Measurements from ENCODE around the gene HHIPL2. TPM values are rescaled to one million over a fixed set of nuclear protein-coding genes. Genes with fewer than 3 reads are reported as not detected.

Gene HHIPL2
- total RNA-seq, 3 donors from 2014 or later (not counting 1 experiment from before 2014, with no cell fraction given): 0.21 to 1.4 TPM; not detected in 1

DNA sequence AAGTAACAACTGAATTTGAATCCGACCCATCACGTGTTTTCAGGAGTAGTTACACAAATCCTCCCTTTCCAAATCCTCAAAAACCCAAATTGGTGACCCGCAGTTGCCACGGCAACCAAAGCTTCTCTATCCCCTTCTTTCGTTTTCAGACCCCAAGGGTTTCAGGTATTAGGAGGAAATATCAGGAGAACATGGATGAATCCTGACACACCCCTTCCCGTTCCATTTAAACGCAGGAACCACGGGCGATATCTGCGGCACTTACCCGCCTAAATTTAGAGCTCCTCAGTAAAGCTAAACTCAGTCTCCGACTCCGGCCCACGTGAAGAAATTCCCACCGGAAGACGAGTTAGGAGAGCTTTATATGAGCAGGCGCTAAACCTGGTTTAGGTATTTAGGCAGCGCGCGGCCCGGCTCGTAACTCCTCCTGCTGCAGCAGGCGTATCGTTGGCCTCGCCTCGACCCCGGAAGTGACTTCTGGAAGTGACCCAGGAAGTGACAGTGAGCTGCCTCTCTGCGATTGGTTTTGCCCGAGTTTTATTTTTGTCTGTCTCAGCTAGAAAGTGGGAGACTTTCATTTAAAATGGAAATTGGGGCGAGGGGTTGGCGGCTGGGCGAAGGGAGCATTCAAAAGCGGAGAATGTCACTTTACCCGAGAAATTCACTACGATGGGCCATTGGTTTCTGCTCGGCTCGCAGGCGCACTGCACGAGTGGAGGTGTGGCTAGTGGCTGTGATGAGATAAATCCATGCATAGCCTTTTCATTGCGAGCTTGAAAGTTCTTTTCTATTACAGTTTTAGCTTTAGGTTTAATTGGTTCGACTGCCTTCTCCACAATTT lies 41.8 kb upstream of the HHIPL2 start, which contains the start of gene TAF1A:
Gene TAF1A, minus strand, starts transcription at position 472 of the 841 bp plus-strand sequence.
- Histone ChIP-seq H3K4me1 (ENCODE audit: control insufficient read depth, insufficient read depth, low read length) (peaks cover 9% of the 10 kb centered on the region), H3K36me3 (ENCODE audit: control insufficient read depth, insufficient read depth, low read length) (peaks cover 6% of the 10 kb centered on the region), H3K9me3 (ENCODE audit: control insufficient read depth, insufficient read depth, low read length) (no peaks in the 10 kb centered on the region), H3K27ac (ENCODE audit: low read length) (peak within 1 kb of the TSS; percentile 80), H3K27me3 (ENCODE audit: control insufficient read depth, insufficient read depth, low read length) (no peaks in the 10 kb centered on the region), H3K4me3 (ENCODE audit: low read length) (peak within 1 kb of the TSS; percentile 74)
- under 1% methylated on average over 41 of the region's 41 CpGs for WGBS (ENCODE audit: insufficient coverage)
- peak within 1 kb of the TSS; percentile 96 for H3K27ac Mint-ChIP-seq
- peaks cover 27 to 33% of the 10 kb centered on the region in 2 donors for H3K4me1 Mint-ChIP-seq
- H3K36me3 Mint-ChIP-seq: peaks cover 14% of the 10 kb centered on the region
- H3K4me3 Mint-ChIP-seq: peak within 1 kb of the TSS; percentile 99
- TF ChIP-seq, protein P1, sequence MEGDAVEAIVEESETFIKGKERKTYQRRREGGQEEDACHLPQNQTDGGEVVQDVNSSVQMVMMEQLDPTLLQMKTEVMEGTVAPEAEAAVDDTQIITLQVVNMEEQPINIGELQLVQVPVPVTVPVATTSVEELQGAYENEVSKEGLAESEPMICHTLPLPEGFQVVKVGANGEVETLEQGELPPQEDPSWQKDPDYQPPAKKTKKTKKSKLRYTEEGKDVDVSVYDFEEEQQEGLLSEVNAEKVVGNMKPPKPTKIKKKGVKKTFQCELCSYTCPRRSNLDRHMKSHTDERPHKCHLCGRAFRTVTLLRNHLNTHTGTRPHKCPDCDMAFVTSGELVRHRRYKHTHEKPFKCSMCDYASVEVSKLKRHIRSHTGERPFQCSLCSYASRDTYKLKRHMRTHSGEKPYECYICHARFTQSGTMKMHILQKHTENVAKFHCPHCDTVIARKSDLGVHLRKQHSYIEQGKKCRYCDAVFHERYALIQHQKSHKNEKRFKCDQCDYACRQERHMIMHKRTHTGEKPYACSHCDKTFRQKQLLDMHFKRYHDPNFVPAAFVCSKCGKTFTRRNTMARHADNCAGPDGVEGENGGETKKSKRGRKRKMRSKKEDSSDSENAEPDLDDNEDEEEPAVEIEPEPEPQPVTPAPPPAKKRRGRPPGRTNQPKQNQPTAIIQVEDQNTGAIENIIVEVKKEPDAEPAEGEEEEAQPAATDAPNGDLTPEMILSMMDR (IDR thresholded peaks at IDR 0.05): no peak
- intact Hi-C loops (cut with micrococcal nuclease): loop anchor here (1.0 to 5.0 kb wide), 3 partner anchors 28 to 123 kb away; partner anchors contain the start of genes AIDA and BROX
- H3K27me3 Mint-ChIP-seq (ENCODE audit: low read depth in 2 of 2): peaks cover 0 to 2% of the 10 kb centered on the region in 2 donors
- DNase-seq (peak; percentile 75 to 92), ATAC-seq (peak; percentile 98 to 100 (median 99))
- no peaks in the 10 kb centered on the region for H3K9me3 Mint-ChIP-seq

DNA sequence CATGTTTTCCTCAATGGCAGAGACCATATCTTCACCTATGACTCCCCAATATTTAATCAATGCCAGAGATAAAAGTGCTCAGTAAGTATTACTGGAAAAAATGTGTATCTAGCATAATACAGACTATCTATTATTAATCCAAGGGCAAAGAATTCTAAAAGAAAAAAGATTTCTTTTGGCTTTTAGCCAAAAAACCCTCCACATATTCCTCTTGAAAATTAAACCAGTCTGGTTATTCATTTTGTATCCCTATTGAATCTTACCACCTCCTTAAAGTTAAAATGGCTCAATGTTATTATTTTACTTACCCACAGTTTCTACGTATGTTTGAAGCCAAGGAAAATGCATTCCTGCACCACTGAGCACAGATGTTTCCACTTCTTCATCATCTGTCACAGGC lies 40.2 kb upstream of the HHIPL2 start:
- Mint-ChIP-seq H3K27ac (peak overlapping the region in 1 of 2 donors; percentile 96), H3K4me3 (peak overlapping the region; percentile 13), H3K4me1 (peaks cover 27 to 33% of the 10 kb centered on the region in 2 donors), H3K27me3 (ENCODE audit: low read depth in 2 of 2) (peaks cover 0 to 2% of the 10 kb centered on the region in 2 donors), H3K9me3 (no peaks in the 10 kb centered on the region), H3K36me3 (peaks cover 18% of the 10 kb centered on the region)
- peaks cover 9% of the 10 kb centered on the region for H3K4me1 ChIP-seq (ENCODE audit: control insufficient read depth, insufficient read depth, low read length)
- no peaks in the 10 kb centered on the region for H3K27me3 ChIP-seq (ENCODE audit: control insufficient read depth, insufficient read depth, low read length)
- peaks cover 10% of the 10 kb centered on the region for H3K36me3 ChIP-seq (ENCODE audit: control insufficient read depth, insufficient read depth, low read length)
- TF ChIP-seq, protein P1 (IDR thresholded peaks at IDR 0.05): no peak
- DNase-seq (no peak), ATAC-seq (no peak)
- intact Hi-C loops (cut with micrococcal nuclease): loop anchor here (5.0 kb wide), 1 partner anchor 124 kb away; the partner anchor contains the start of genes AIDA and BROX
- no peak overlapping the region for H3K27ac ChIP-seq (ENCODE audit: low read length)
- no peak overlapping the region for H3K4me3 ChIP-seq (ENCODE audit: low read length)
- 80% methylated on average over 1 of the region's 1 CpG for WGBS (ENCODE audit: insufficient coverage)
- no peaks in the 10 kb centered on the region for H3K9me3 ChIP-seq (ENCODE audit: control insufficient read depth, insufficient read depth, low read length)

DNA sequence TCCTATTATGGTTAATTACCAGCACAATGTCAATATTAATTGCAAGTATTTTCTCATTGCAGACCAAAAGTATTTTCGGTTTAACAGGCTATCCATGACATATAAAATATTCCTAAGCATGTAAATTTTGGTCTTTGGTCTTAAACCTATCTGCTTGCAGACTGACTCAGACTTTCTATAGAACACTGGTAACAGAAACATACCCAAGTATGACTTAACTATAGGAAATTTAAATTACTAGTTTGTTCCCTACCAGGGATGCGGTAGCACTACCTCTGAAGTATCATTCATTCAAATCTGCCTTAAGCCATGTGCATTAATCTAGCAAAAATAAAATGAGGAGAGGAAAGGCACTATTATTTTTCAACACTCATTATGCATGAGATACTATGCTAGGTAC lies 38.9 kb upstream of the HHIPL2 start:
- H3K27ac ChIP-seq (ENCODE audit: low read length): no peak overlapping the region
- no peak for DNase-seq
- no peaks in the 10 kb centered on the region for H3K27me3 ChIP-seq (ENCODE audit: control insufficient read depth, insufficient read depth, low read length)
- peaks cover 9% of the 10 kb centered on the region for H3K4me1 ChIP-seq (ENCODE audit: control insufficient read depth, insufficient read depth, low read length)
- H3K27me3 Mint-ChIP-seq (ENCODE audit: low read depth in 2 of 2): no peaks in the 10 kb centered on the region
- no peak overlapping the region for H3K4me3 ChIP-seq (ENCODE audit: low read length)
- no peak overlapping the region for H3K27ac Mint-ChIP-seq
- no peak overlapping the region for H3K4me3 Mint-ChIP-seq
- H3K36me3 Mint-ChIP-seq: peaks cover 24% of the 10 kb centered on the region
- TF ChIP-seq, protein P1 (IDR thresholded peaks at IDR 0.05): no peak
- ATAC-seq: no peak
- 100% methylated on average over 1 of the region's 2 CpGs for WGBS (ENCODE audit: insufficient coverage)
- H3K36me3 ChIP-seq (ENCODE audit: control insufficient read depth, insufficient read depth, low read length): peaks cover 21% of the 10 kb centered on the region
- peaks cover 27 to 33% of the 10 kb centered on the region in 2 donors for H3K4me1 Mint-ChIP-seq
- no peaks in the 10 kb centered on the region for H3K9me3 Mint-ChIP-seq
- intact Hi-C loops (cut with micrococcal nuclease): loop anchor here (5.0 kb wide), 1 partner anchor 125 kb away; the partner anchor contains the start of genes AIDA and BROX
- no peaks in the 10 kb centered on the region for H3K9me3 ChIP-seq (ENCODE audit: control insufficient read depth, insufficient read depth, low read length)

Measured in natural killer cell (primary cell).